NCI-H2227 treated with DMSO at 0.1 percent for 48 hours (cell line): Measurements from ENCODE around the gene KCNK18.

ENCODE experiments used
- DNase-seq: peaks from one replicate; lab custom pipeline; 2025; lab: John Stamatoyannopoulos, UW

The KCNK18 gene

GRCh38 chr10:117250411-117250810 lies 53.1 kb downstream of the KCNK18 start:
- DNase-seq = no peak

GRCh38 chr10:117253908-117254307 lies 56.6 kb downstream of the KCNK18 start:
- DNase-seq = no peak

GRCh38 chr10:117254338-117254737 lies 57.0 kb downstream of the KCNK18 start:
- DNase-seq = no peak

GRCh38 chr10:117254774-117255735 lies 57.8 kb downstream of the KCNK18 start:
- DNase-seq = no peak

GRCh38 chr10:117255835-117256460 lies 58.7 kb downstream of the KCNK18 start:
- DNase-seq = no peak

- DNase-seq = no peak
Observed at GRCh38 chr10:117256910-117257309, 59.6 kb downstream of the KCNK18 start.

GRCh38 chr10:117257721-117258120 lies 60.4 kb downstream of the KCNK18 start:
- DNase-seq = no peak

GRCh38 chr10:117259279-117259678 lies 62.0 kb downstream of the KCNK18 start:
- no peak for DNase-seq
